Ovary (tissue), 3 donors: Measurements from ENCODE around the gene ADAT3.

Experiments used
- EP300 ChIP-seq: sonication (generic); formaldehyde crosslinking; IDR thresholded peaks from one replicate; pipeline ENCODE4 v1.6.1; 2017; ENCODE audit warnings: antibody characterized with exemption
- POLR2A ChIP-seq: fragments of 450-650 bp; IDR thresholded peaks from one replicate; pipeline ENCODE4 v1.6.1; 2017; ENCODE audit warnings: antibody characterized with exemption, mild to moderate bottlenecking, moderate library complexity
- TF ChIP-seq, protein P1 (sequence below), 3 donors: fragments of 450-650 bp in 2 of 3; fragments of 200-600 bp in 1 of 3; IDR thresholded peaks; one replicate each; pipeline versions ENCODE4 v1.5.1 to v1.8.0; 2016 to 2022; ENCODE audit warnings: antibody characterized with exemption in 3 of 3, mild to moderate bottlenecking in 1 of 3
- donor health status: DM: no; HTN: no; CAD: no.

DNA sequence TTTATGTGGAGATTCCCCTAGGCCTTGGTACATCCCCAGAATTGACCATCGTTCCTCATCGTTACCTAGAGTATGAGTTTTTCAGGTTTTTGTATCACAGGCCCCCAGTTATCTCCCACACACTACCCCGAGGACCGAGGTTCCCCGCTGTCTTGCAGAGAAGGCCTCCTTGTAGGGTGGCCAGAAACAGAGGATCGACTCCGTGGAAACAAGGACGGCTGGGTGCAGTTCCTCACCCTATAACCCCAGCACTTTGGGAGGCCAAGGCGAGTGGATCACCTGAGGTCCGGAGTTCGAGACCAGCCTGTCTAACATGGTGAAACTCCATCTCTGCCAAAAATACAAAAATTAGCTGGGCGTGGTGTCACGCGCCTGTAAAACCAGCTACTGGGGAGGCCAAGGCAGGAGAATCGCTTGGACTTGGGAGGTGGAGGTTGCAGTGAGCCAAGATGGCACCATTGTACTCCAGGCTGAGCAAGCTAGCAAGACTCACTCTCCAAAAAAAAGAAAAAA, 720 bp downstream of the ADAT3 start:
- TF ChIP-seq, protein P1, sequence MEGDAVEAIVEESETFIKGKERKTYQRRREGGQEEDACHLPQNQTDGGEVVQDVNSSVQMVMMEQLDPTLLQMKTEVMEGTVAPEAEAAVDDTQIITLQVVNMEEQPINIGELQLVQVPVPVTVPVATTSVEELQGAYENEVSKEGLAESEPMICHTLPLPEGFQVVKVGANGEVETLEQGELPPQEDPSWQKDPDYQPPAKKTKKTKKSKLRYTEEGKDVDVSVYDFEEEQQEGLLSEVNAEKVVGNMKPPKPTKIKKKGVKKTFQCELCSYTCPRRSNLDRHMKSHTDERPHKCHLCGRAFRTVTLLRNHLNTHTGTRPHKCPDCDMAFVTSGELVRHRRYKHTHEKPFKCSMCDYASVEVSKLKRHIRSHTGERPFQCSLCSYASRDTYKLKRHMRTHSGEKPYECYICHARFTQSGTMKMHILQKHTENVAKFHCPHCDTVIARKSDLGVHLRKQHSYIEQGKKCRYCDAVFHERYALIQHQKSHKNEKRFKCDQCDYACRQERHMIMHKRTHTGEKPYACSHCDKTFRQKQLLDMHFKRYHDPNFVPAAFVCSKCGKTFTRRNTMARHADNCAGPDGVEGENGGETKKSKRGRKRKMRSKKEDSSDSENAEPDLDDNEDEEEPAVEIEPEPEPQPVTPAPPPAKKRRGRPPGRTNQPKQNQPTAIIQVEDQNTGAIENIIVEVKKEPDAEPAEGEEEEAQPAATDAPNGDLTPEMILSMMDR (IDR thresholded peaks at IDR 0.05) = no peak
- TF ChIP-seq POLR2A = no peak
- TF ChIP-seq EP300 = no peak
